HEK293 (cell line): ENCODE measurements around the gene NGRN.

ENCODE experiments used
- ZBTB26 ChIP-seq: fragments of 450-650 bp; formaldehyde crosslinking; optimal IDR thresholded peaks from 2 replicates; pipeline ENCODE3; 2016; ENCODE audit warnings: missing biosample characterization, mild to moderate bottlenecking, missing genetic modification characterization
- TF ChIP-seq, protein P1 (sequence below): fragments of 450-650 bp; formaldehyde crosslinking; IDR thresholded peaks from 2 replicates; pipeline ENCODE4 v1.5.0; 2017; ENCODE audit warnings: missing biosample characterization, missing genetic modification characterization, borderline replicate concordance
- TF ChIP-seq, protein P2 (sequence below): fragments of 450-650 bp; formaldehyde crosslinking; IDR thresholded peaks from 2 replicates; pipeline ENCODE4 v1.5.1; 2016; ENCODE audit warnings: missing biosample characterization, missing genetic modification characterization

- TF ChIP-seq, protein P1, sequence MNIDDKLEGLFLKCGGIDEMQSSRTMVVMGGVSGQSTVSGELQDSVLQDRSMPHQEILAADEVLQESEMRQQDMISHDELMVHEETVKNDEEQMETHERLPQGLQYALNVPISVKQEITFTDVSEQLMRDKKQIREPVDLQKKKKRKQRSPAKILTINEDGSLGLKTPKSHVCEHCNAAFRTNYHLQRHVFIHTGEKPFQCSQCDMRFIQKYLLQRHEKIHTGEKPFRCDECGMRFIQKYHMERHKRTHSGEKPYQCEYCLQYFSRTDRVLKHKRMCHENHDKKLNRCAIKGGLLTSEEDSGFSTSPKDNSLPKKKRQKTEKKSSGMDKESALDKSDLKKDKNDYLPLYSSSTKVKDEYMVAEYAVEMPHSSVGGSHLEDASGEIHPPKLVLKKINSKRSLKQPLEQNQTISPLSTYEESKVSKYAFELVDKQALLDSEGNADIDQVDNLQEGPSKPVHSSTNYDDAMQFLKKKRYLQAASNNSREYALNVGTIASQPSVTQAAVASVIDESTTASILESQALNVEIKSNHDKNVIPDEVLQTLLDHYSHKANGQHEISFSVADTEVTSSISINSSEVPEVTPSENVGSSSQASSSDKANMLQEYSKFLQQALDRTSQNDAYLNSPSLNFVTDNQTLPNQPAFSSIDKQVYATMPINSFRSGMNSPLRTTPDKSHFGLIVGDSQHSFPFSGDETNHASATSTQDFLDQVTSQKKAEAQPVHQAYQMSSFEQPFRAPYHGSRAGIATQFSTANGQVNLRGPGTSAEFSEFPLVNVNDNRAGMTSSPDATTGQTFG (tag by site-specific recombination): no peak
- TF ChIP-seq, protein P2, sequence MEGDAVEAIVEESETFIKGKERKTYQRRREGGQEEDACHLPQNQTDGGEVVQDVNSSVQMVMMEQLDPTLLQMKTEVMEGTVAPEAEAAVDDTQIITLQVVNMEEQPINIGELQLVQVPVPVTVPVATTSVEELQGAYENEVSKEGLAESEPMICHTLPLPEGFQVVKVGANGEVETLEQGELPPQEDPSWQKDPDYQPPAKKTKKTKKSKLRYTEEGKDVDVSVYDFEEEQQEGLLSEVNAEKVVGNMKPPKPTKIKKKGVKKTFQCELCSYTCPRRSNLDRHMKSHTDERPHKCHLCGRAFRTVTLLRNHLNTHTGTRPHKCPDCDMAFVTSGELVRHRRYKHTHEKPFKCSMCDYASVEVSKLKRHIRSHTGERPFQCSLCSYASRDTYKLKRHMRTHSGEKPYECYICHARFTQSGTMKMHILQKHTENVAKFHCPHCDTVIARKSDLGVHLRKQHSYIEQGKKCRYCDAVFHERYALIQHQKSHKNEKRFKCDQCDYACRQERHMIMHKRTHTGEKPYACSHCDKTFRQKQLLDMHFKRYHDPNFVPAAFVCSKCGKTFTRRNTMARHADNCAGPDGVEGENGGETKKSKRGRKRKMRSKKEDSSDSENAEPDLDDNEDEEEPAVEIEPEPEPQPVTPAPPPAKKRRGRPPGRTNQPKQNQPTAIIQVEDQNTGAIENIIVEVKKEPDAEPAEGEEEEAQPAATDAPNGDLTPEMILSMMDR (tag by site-specific recombination): no peak
- no peak for TF ChIP-seq ZBTB26 (tag by site-specific recombination)
Observed at GRCh38 chr15:90241343-90242192, 23.9 kb upstream of the NGRN start.
